Thyroid gland (tissue), 4 donors: Measurements from ENCODE around the gene TEX11. TPM values are rescaled to one million over a fixed set of nuclear protein-coding genes. Genes with fewer than 3 reads are reported as not detected.
"Not testable (repeated sequence)": the region's sequence is repeated elsewhere in the genome, so short reads cannot be mapped to it uniquely, and the experiment has no call there.

Experiments used
- DNase-seq, 2 donors: peaks; one replicate each; pipeline ENCODE4 v3.0.0-alpha.2; 2019
- H3K27ac ChIP-seq, 3 donors: fragments of 200-600 bp; sonication (generic); 1 replicate in 2 of 3; 2 replicates in 1 of 3; pipeline ENCODE4 v1.5.1; 2016 to 2019; ENCODE audit warnings: mild to moderate bottlenecking in 1 of 3, moderate library complexity in 1 of 3
- H3K27me3 ChIP-seq: fragments of 200-600 bp; sonication (generic); one replicate; pipeline ENCODE4 v1.5.1; 2019
- H3K36me3 ChIP-seq, 2 donors: fragments of 200-600 bp; sonication (generic); one replicate each; pipeline ENCODE4 v1.5.1; 2016 to 2019
- H3K4me1 ChIP-seq, 2 donors: fragments of 200-600 bp; sonication (generic); one replicate each; pipeline ENCODE4 v1.5.1; 2017 to 2019
- H3K4me3 ChIP-seq, 3 donors: fragments of 200-600 bp; sonication (generic); replicated peaks in 1 of 3; 1 replicate in 2 of 3; 2 replicates in 1 of 3; pipeline ENCODE4 v1.5.1; 2016; ENCODE audit warnings: mild to moderate bottlenecking in 1 of 3
- H3K9me3 ChIP-seq: fragments of 200-600 bp; sonication (generic); one replicate; pipeline ENCODE4 v1.5.1; 2017
- CTCF ChIP-seq, 6 experiments: fragments of 200-600 bp in 3 of 6; fragments of 450-650 bp in 3 of 6; sonication (generic) in 3 of 6; IDR thresholded peaks; one replicate each; pipeline ENCODE4 v1.5.1; 2016 to 2019; ENCODE audit warnings: antibody characterized with exemption in 6 of 6, mild to moderate bottlenecking in 2 of 6, inconsistent platforms in 1 of 6, moderate library complexity in 1 of 6
- POLR2A ChIP-seq, 2 donors: fragments of 450-650 bp; IDR thresholded peaks; one replicate each; pipeline ENCODE4 v1.6.1; 2017; ENCODE audit warnings: antibody characterized with exemption in 2 of 2, mild to moderate bottlenecking in 2 of 2, moderate library complexity in 1 of 2
- WGBS, 2 donors: methylation state at CpG; one replicate each; pipeline ENCODE4 v1.1.5; 2017; 5-methylcytosine and 5-hydroxymethylcytosine counted together
- intact Hi-C: fragments of 100-400 bp; cut with DNase I; formaldehyde crosslinking; loops from one replicate; pipeline ENCODE4 v1.15.1; 2023
- total RNA-seq, 4 donors: library from RNA; depleted of rRNA; stranded (reverse); fragments of >200 nt; gene quantifications; one replicate each; pipeline ENCODE4 v1.2.3, GENCODE V29; 2016

The TEX11 gene
- total RNA-seq, 4 donors from 2014 or later: not detected

- 90 to 95% methylated on average over 2 of the region's 2 CpGs for WGBS, 2 donors
- Histone ChIP-seq H3K4me1 (no peaks in the 10 kb centered on the region), H3K27ac (no peak overlapping the region), H3K27me3 (no peaks in the 10 kb centered on the region), H3K4me3 (no peak overlapping the region), H3K9me3 (no peaks in the 10 kb centered on the region), H3K36me3 (no peaks in the 10 kb centered on the region)
- DNase-seq: no peak
- TF ChIP-seq CTCF (IDR thresholded peaks at IDR 0.05): no peak
- no peak for TF ChIP-seq POLR2A (IDR thresholded peaks at IDR 0.05)
- intact Hi-C loops: no loop called here
Measured at GRCh38 chrX:70720721-70721120, 187.8 kb downstream of the TEX11 start.

GRCh38 chrX:70711336-70711735 is 197.2 kb downstream of the TEX11 start:
- intact Hi-C loops, H3K4me1 ChIP-seq: not testable (repeated sequence)

GRCh38 chrX:70694339-70695122 is 214.0 kb downstream of the TEX11 start:
- TF ChIP-seq POLR2A (IDR thresholded peaks at IDR 0.05) (no peak), CTCF (IDR thresholded peaks at IDR 0.05) (no peak)
- Histone ChIP-seq H3K27ac (no peak overlapping the region), H3K36me3 (no peaks in the 10 kb centered on the region), H3K4me3 (no peak overlapping the region), H3K27me3 (no peaks in the 10 kb centered on the region), H3K4me1 (no peaks in the 10 kb centered on the region), H3K9me3 (no peaks in the 10 kb centered on the region)
- intact Hi-C loops: no loop called here
- DNase-seq: no peak
- 82 to 87% methylated on average over 3 of the region's 3 CpGs for WGBS, 2 donors

More at GRCh38 chrX:70711336-70711735, 197.2 kb downstream of the TEX11 start:
- H3K9me3 ChIP-seq, H3K27ac ChIP-seq, H3K4me3 ChIP-seq, H3K27me3 ChIP-seq, H3K36me3 ChIP-seq, DNase-seq: not testable (repeated sequence)
- WGBS, 2 donors: 44 to 50% methylated on average over 1 of the region's 3 CpGs

GRCh38 chrX:70679455-70679854 is 229.1 kb downstream of the TEX11 start:
- intact Hi-C loops, DNase-seq, H3K36me3 ChIP-seq, H3K27me3 ChIP-seq, H3K9me3 ChIP-seq, H3K4me3 ChIP-seq, H3K27ac ChIP-seq, H3K4me1 ChIP-seq: not testable (repeated sequence)
- WGBS, 2 donors: no CpG with 5 or more reads among the region's 33 CpGs

GRCh38 chrX:70675284-70675683 is 233.2 kb downstream of the TEX11 start:
- H3K9me3 ChIP-seq: no peaks in the 10 kb centered on the region
- no peak overlapping the region for H3K4me3 ChIP-seq
- intact Hi-C loops: no loop called here
- no peak for DNase-seq
- H3K4me1 ChIP-seq: no peaks in the 10 kb centered on the region
- 81 to 90% methylated on average over 2 of the region's 2 CpGs for WGBS, 2 donors
- H3K36me3 ChIP-seq: no peaks in the 10 kb centered on the region
- TF ChIP-seq POLR2A (IDR thresholded peaks at IDR 0.05) (no peak), CTCF (IDR thresholded peaks at IDR 0.05) (no peak)
- no peak overlapping the region for H3K27ac ChIP-seq
- H3K27me3 ChIP-seq: no peaks in the 10 kb centered on the region

- H3K27me3 ChIP-seq: no peaks in the 10 kb centered on the region
- no peaks in the 10 kb centered on the region for H3K36me3 ChIP-seq
- no peaks in the 10 kb centered on the region for H3K9me3 ChIP-seq
- WGBS, 2 donors: 73 to 80% methylated on average over 3 of the region's 3 CpGs
- no peak for DNase-seq
- intact Hi-C loops: no loop called here
- no peaks in the 10 kb centered on the region for H3K4me1 ChIP-seq
- H3K4me3 ChIP-seq: no peak overlapping the region
- TF ChIP-seq CTCF (IDR thresholded peaks at IDR 0.05) (no peak), POLR2A (IDR thresholded peaks at IDR 0.05) (no peak)
- H3K27ac ChIP-seq: no peak overlapping the region
Measured at GRCh38 chrX:70672326-70672725, 236.2 kb downstream of the TEX11 start.
